ENCODE measurements around the gene RTN1.

RTN1 gene

DNA sequence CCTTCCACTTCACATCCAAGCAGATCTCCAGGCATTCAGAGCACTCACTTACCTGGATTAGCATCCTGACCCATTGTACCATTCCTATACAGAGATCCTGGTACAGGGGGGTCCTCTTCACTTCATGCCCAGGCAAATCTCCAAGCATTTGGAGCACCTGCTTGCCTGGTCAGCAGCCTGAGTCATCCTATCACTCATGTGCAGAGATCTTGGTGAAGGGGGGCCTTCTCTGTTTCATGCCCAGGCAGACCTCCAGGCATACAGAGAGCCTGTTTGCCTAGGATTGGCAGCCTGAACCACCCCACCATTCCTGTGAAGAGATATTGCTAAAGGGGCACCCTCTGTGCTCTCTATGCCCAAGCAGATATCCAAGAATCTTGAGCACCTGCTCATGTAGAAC lies 182.9 kb downstream of the RTN1 start:
- no peak for TF ChIP-seq CTCF (IDR thresholded peaks at IDR 0.05; ENCODE audit: insufficient read depth, low read length, poor library complexity, severe bottlenecking)

GRCh38 chr14:59679872-59680271 lies 190.7 kb downstream of the RTN1 start:
- Histone ChIP-seq H3K36me3 (ENCODE audit: control insufficient read depth, insufficient read depth, low read length) (no peaks in the 10 kb centered on the region), H3K4me3 (replicated peaks; ENCODE audit: low read depth, low read length) (no peak overlapping the region), H3K27me3 (replicated peaks; ENCODE audit: control insufficient read depth, insufficient read depth, low read length) (no peaks in the 10 kb centered on the region; the same call in 1 of the 2 replicates)
- TF ChIP-seq CTCF (IDR thresholded peaks at IDR 0.05; ENCODE audit: insufficient read depth, low read length, poor library complexity, severe bottlenecking): no peak
- no peak for DNase-seq (ENCODE audit: extremely low read depth, insufficient read length)

More for the DNA sequence above, 182.9 kb downstream of the RTN1 start:
- no peak overlapping the region for H3K4me3 ChIP-seq (replicated peaks; ENCODE audit: low read depth, low read length)
- H3K27me3 ChIP-seq (replicated peaks; ENCODE audit: control insufficient read depth, insufficient read depth, low read length): no peaks in the 10 kb centered on the region
- H3K36me3 ChIP-seq (ENCODE audit: control insufficient read depth, insufficient read depth, low read length): no peaks in the 10 kb centered on the region
- DNase-seq (ENCODE audit: extremely low read depth, insufficient read length): no peak

DNA sequence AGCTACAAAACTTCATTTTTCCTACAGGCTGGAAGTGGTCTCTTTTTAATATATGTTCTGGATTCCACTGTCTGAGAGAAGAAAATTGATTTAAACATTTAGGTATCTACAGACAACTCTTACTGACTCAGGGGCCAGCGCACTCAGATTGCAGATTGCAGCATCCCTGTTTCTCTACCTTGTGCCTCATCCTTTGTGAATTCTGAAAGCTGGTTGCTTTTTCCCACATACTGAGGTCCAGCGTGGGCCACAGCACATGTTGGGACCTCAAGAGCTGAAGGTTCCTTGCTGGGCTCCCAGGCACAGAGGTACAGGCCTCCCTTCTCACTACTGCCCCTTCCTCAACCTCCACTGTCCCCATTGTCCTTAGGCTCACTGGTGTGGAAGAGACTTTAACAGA lies 192.2 kb downstream of the RTN1 start:
- Histone ChIP-seq H3K27me3 (replicated peaks; ENCODE audit: control insufficient read depth, insufficient read depth, low read length) (no peaks in the 10 kb centered on the region; the same call in 1 of the 2 replicates), H3K4me3 (replicated peaks; ENCODE audit: low read depth, low read length) (no peak overlapping the region), H3K36me3 (ENCODE audit: control insufficient read depth, insufficient read depth, low read length) (no peaks in the 10 kb centered on the region)
- TF ChIP-seq CTCF (IDR thresholded peaks at IDR 0.05; ENCODE audit: insufficient read depth, low read length, poor library complexity, severe bottlenecking): no peak
- DNase-seq (ENCODE audit: extremely low read depth, insufficient read length): no peak

- no peak for TF ChIP-seq CTCF (IDR thresholded peaks at IDR 0.05; ENCODE audit: insufficient read depth, low read length, poor library complexity, severe bottlenecking)
- no peak overlapping the region for H3K4me3 ChIP-seq (replicated peaks; ENCODE audit: low read depth, low read length)
- no peaks in the 10 kb centered on the region; the same call in 1 of the 2 replicates for H3K27me3 ChIP-seq (replicated peaks; ENCODE audit: control insufficient read depth, insufficient read depth, low read length)
- DNase-seq (ENCODE audit: extremely low read depth, insufficient read length): no peak
- no peaks in the 10 kb centered on the region for H3K36me3 ChIP-seq (ENCODE audit: control insufficient read depth, insufficient read depth, low read length)
These were observed 192.8 kb downstream of the RTN1 start for GRCh38 chr14:59677771-59678231.

DNA sequence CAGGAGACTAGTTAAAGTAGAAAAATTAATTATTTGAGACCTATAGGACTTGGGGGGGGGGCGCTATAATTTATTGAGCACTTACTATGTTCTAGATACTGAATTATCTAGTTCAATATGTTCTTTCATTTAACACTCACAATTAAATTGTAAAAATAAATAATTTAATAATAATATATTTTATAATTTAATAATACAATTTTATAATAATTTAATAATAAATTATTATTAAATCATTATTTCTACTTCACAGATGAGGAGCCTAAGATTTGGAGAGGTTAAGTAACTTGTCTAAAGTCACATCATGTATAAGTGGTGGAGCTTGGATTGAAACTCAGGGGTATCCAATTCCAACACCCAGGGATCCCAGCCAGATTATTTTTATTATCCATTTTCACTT lies 195.2 kb downstream of the RTN1 start:
- TF ChIP-seq CTCF (IDR thresholded peaks at IDR 0.05; ENCODE audit: insufficient read depth, low read length, poor library complexity, severe bottlenecking): no peak
- Histone ChIP-seq H3K36me3 (ENCODE audit: control insufficient read depth, insufficient read depth, low read length) (no peaks in the 10 kb centered on the region), H3K27me3 (replicated peaks; ENCODE audit: control insufficient read depth, insufficient read depth, low read length) (no peaks in the 10 kb centered on the region), H3K4me3 (replicated peaks; ENCODE audit: low read depth, low read length) (no peak overlapping the region)
- no peak for DNase-seq (ENCODE audit: extremely low read depth, insufficient read length)

- TF ChIP-seq CTCF (IDR thresholded peaks at IDR 0.05; ENCODE audit: insufficient read depth, low read length, poor library complexity, severe bottlenecking): no peak
- DNase-seq (ENCODE audit: extremely low read depth, insufficient read length): no peak
- Histone ChIP-seq H3K36me3 (ENCODE audit: control insufficient read depth, insufficient read depth, low read length) (no peaks in the 10 kb centered on the region), H3K4me3 (replicated peaks; ENCODE audit: low read depth, low read length) (no peak overlapping the region), H3K27me3 (replicated peaks; ENCODE audit: control insufficient read depth, insufficient read depth, low read length) (no peaks in the 10 kb centered on the region)
These were observed 205.8 kb downstream of the RTN1 start for GRCh38 chr14:59664741-59665140.

Data from GM06990 (cell line).